Non-pigmented ciliary epithelial cell (primary cell): Measurements from ENCODE around the gene AGFG1.

Experiments
- DNase-seq: peaks from one replicate; pipeline ENCODE4 v3.0.0-alpha.2; 2010; ENCODE audit warnings: low read depth

The AGFG1 gene

DNA sequence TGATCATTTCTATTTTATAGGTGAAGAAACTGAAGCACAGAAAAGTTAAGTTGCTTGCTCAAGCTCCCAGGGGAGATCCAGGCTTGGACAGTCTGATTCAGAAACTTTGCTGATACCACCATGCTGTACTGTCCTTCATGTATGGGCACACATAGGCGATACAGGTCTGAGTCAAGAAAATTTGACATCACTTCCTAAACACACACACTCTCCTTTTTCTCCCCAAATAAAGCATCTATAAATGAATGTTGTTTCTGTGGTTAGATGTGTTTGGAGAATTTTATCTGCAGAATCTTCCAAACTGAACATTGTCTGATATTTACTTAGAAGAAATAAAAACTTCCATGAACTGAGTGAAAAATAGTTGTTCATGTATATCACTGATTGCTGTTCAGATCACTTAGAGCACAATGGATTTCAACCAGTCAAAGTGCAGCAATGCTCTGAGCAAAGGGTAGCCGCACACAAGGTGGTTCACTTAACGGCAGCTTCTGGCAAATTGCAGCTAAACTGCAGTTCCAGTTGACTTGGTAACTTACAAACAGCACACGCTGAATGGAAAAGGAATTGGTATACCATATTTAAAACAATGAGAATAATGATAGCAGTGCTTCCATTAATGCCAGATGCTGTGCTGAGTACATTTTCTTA, 10.0 kb upstream of the AGFG1 start:
- no peak for DNase-seq

DNA sequence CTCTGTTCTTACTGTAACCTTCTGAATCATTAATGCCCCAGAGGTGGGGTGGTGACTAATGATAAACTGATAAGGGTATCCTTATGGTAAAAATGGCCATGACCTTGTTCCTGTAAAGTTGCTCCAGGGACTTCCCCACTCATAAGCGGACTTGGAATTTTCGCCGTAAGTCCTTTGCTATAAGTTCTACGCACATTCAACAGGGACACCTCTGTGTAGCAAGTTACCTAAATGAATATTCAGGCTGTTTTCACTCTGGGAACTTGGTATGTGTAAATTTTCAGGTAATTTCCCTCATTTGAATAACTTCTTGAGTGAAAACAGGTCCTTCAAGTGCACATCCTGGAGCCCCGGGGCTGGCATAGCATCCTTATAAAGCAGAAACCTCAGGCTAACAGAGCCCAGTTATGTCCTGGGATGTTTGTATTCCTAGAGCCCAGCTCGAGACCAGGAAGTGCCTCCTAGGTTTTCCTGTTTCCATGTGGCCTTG, 9.4 kb upstream of the AGFG1 start:
- no peak for DNase-seq

DNA sequence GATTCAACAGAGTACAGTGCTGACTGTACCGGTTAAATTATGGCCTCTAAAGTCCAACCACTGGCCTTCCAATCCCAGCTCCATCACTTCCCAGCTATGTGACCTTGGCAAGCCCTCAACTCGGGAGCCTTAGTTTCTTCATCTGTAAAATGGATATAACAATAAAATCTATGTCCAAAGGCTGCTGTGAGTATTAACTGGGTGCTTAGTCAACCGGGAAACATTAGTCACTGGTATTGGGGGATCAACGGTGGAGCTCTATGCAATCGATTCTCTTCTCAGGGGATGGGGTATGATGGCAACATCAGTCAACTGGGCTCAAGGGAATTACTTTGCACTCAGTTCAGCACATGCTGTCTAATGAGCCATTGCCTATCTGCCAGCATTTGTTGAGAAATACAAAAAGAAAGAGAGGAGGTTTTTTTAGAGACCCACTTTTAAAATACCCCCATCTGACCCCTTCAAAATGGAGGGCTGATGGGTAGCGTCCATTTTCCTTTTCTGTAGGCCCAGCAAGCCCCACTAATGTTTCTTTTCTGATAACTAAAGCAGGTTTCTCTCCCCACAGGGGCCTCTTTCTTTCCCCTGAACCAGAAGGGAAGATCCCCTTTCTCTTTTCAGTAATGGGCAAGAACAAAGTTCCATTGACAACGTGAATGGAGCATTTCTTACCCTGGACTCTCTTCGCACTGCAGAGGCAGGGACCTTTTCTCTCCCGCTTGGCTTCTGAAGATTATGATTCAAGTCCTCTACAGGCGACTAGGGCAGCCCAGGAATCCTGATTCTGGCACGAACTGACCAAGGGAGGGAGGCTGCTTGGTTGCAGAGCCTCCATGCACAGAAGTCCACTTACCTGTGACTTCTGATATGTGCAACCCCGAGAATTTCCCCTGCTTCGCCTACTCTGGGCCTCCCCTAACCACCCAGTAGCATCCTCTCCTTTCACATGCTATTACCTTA, 8.7 kb upstream of the AGFG1 start:
- no peak for DNase-seq

DNA sequence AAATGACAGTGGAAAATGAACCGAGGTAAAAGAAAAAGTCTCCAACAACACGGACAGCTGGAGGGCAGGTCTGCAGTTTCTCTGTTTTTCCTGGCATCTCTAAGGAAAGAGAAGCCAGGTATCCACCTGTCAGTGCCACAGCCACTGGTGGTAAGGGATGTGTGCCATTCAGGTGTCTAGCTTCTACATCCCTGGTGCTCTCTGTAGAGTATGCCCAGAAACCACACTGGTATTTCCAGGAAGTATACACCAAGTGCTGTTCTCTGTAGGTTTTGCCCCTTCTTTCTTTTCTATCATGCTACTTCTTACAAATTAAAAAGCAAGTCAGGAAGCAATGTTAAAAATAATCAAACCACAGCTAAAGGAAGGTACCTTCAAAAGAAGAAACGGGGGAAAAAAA, 7.6 kb upstream of the AGFG1 start:
- DNase-seq: no peak

DNA sequence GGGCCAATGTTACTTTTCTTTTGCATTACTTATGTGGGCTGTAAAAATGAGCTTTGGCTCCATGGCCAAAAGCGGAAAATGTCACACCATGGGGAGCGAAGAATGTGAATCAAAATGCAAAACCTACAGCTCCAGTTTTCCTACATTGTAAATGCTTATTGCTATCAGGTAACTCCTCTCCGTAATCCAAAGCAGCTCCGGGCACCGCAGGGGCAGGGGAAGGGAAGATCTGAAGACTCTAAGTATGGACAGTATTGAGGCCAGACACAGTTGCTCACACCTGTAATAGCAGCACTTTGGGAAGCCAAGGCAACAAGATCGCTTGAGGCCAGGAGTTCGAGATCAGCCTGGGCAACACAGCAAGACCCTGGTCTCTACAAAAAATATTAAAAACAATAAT, 7.1 kb upstream of the AGFG1 start:
- DNase-seq: no peak

DNA sequence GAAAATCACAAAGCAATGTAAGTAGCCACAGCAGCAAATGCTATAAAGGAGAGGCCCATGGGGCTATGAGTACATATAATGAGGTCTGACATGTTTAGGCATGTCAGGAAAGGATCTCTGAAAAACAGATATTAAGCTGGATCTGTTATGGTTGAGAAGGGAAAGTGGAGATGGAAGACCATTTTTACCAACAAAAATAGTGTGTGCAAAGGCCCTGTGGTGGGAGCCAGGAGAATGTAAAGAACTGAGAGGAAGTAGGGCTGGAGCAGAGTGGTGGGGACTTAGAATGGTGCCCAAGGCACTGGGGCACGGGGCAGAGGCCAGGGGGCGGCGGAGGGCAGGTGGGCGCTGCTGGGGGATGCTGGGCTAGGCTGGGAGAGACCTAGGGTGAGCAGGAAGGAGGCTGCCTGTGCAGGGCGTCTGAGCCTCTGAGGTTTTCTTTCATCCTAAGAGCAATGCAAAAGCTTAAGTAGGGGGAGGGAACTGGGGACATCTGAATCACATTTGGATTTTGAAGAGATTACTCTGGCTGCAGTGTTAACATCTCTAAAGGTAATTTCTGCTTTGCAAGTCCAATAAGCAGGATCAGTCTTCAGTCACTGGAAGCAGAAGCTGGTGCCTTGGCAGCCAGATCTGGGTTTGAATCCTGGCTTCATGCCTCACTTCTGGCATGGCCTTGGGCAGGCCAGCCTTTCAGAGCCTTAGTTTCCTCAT, 4.9 kb upstream of the AGFG1 start:
- no peak for DNase-seq

DNA sequence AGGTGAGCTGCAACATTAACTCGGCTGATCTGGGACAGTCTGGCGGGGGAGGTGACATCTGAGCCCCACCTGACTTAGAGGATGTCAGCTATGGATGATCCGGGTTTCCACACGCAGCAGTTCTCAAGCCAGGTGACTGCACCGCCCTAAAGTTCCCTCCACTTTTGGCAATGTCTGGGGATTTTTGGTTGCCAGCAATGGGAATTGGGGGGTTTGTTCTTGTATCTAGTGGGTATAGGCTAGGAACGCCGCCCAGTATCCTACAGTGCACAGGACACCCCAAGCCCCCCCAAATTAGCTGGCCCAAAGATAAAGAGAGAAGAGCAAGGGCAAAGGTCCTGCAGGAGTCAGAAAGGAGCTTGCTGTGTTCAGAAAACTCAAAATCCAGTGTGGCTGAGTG, 544 bp upstream of the AGFG1 start:
- DNase-seq: no peak

DNA sequence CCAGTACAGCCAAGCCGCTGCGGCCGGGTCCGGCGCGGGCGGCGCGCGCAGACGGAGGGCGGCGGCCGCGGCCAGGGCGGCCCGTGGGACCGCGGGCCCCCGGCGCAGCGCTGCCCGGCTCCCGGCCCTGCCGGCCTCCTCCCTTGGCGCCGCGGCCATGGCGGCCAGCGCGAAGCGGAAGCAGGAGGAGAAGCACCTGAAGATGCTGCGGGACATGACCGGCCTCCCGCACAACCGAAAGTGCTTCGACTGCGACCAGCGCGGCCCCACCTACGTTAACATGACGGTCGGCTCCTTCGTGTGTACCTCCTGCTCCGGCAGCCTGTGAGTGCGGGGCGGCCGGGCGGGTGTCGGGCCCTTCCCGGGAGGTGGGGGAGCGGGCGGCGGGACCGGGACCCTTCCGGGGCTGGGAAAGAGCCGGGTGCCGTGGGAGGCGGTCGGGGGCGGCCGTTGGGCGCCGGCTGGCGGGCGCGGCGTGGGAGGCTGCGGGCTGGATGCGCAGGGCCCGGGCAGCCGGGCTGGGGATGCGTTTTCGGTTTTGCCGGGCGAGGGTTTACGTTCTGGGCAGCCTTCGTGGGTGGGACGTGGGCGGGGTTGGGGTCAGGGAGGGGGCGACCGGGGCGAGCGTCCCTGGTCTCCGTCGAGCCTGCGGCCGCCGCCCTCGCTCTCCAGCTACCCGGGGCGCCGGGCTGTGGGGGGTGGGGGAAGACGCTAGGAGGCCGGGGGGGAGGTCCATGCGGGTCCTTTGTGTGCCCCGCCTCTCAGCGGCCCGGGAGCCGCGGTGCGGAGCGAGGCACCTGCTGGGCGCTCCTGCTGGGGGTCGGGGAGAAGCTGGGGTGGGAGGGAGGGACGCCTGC, 537 bp downstream of the AGFG1 start:
- no peak for DNase-seq

DNA sequence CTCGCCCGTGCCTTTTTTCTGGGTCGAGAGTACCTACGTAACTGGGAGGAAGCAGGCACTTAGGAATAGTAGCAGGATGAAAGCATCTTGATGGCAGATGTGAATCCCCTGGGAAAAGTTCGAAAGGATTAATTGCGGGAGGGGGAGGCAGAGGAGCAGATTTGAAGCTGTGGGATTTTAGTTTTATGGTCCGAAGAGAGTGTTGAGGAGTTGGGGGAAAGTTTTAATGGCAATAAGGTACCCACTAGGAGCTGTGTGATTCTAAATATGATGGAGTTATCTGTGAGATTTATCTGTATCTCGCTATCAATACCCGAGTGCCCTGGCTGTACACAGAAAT, 1.1 kb downstream of the AGFG1 start:
- DNase-seq: no peak

DNA sequence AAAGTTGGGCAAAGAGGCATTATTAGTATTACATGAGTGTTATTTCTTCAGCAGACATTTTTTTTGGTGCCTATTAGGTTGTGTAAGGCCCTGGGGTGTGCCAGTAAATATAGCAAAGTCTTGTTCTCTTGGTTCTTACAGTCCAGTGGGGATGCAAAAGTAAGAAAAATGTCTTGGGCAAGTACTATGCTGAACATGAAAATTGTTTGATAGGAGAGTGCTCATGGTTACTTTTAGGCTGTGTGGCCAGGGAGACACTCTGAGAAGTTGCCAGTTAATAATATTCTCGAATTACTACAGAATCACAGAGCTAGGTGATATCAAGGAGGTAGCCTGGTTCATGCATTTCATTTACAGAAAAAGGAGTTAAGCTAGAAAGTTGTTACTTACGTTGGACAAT, 1.9 kb downstream of the AGFG1 start:
- no peak for DNase-seq

DNA sequence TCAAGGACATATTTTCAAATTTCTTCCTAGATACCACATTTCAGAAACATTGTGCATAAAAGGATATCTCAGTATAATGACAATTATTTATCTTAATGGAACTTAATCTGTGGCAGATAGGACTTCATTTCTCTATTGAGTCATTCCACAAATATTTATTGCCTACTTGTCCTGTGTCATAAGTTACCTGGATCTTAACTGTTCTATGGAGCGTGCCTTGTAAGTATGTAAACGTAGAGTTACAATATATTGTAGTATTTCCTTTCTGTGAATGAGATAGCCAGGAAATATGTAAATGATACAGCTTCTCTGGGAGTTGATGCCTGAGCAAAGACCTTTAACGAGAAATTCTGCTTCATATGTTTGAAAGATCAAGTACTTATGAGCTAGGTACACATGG, 2.5 kb downstream of the AGFG1 start:
- no peak for DNase-seq

DNA sequence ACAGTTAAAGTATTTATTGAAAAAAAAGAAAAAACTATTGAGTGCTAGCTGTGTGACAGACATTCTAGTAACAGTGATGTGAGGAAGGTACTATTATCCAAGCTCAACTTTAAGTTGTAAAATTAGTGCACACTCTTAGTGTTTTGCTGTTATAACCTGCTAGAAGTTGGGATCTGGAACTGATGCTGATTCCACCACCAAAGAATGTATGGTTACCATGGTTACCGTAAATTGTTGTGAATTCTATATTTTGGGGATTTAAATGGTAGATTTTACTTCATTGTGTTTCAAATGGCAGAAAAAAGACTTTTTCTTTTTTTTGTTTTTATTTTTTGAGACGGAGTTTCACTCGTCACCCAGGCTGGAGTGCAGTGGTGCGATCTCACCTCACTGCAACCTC, 5.3 kb downstream of the AGFG1 start:
- DNase-seq: no peak

DNA sequence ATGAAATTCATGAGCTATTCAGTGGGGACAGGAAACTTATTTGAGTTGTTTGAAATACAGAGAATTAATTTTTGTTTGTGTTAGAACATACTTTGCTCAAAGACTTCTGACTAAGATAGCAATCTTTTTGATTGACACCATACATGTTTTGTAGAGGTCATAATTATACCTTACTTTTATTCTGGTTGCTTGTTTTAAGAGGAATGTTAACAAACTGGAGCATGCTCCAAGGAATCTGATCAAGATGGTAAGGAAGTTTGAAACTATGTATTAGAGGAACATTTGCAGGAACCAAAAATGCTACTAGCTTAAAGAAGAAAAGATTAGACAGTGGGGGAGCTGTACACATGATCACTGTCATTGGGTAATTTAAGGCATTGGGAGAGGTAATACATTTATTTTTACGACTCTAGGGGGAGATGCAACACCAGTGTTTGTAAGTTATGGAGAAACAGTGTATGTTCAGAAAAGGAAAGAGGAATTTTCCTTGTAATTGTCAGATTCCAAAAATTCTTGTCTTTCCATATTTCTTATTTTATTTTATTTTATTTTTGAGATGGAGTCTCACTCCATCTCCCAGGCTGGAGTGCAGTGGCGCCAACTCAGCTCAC, 8.0 kb downstream of the AGFG1 start:
- DNase-seq: no peak

DNA sequence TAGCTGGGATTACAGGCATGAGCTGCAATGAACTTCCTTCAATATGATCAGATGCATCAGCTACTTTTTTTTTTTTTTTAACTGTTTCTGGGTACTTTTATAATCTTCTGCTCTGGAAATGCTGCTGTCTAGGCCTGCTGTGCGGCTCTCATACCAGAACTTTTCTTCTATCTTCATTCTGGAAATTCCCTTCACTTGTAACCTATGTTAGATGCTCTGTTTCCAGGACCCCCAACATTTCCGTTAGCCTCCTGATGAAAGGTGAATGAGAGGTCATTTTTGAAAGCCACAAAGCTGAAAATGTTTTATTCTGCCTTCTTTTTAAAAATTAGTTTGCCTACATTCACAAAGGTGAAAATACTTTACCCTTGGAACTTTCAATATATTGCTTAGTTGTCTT, 8.6 kb downstream of the AGFG1 start:
- DNase-seq: no peak

DNA sequence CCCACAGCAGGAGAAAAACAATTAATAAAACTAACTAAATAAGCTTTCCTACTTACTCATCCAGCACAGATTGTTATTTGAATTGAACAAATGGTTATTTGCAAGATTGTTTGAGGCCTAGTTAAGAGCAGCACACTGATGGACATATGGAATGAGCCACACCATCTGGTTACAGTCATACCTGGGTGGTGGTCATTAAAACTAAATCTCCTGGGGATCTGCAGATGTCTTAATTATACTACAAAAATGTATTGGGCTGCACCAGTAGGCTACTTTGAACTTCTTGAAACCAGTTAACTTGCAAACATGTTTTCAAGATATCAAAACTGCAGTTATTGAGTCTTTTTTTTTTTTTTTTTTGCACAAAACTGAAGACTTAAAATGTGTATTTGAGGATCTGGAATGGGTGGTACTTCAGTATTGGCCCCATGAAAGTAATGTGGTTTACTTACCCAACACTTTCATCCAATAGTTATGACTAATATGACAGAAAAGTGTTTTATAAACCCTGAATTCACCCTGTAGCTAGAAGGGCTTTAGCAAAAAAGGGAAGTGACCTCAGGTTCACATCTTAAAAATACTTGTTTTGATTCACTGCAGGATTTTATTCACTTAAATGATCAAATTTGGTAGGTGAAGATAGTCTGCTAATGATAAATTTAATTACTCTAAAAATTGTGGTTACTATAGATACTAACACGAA, 10.8 kb downstream of the AGFG1 start:
- DNase-seq: no peak

DNA sequence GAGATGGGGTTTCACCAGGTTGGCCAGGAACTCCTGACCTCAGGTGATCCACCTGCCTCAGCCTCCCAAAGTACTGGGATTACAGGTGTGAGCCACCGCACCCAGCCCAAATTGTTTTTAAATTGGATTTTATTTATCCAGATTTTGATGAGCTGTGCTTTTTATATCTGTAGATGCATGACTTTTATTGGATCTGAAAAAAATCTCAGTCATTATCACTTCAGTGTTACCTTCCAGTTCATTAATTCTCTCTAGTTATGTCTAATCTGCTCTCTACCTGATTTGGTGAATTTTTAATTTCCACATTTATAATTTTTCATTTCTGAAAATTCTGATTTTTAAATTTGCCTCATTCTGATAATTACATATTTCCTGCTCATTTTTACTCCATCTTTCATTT, 13.5 kb downstream of the AGFG1 start:
- no peak for DNase-seq

DNA sequence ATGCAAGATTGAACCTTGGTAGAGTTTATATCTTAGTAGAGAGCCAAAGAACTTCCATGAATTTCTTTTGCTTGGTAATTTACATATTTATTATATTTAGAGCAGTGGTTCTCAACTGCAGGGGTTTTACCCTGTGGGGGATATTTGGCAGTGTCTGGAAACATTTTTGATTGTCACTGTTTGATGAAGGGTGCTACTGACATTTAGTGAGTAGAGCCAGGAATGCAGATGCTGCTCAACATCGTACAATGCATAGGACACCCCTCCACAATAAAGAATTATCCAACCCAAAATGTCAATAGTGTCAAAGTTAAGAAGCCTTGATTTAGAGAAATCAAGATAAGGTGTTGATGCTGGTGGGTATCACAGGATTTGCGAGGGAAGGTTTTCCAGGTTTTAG, 14.7 kb downstream of the AGFG1 start:
- DNase-seq: no peak

DNA sequence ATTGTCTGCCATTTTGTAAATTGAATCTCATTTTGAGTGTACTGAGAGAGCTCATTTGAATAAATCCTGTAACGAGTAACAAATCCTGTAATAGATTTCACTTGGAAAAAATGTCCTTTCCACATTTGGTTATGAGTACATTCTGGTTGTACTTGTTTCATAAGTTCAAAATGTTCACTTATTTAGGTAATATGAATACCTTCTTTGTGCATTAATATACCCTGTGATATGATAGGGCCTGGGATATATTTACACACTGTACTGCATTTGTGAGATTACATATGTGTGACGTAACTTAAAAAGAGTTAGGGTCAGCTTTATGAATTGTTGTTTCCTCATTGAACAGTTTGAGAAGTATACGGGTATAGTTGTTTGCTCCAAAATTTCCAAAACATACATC, 16.1 kb downstream of the AGFG1 start:
- no peak for DNase-seq

DNA sequence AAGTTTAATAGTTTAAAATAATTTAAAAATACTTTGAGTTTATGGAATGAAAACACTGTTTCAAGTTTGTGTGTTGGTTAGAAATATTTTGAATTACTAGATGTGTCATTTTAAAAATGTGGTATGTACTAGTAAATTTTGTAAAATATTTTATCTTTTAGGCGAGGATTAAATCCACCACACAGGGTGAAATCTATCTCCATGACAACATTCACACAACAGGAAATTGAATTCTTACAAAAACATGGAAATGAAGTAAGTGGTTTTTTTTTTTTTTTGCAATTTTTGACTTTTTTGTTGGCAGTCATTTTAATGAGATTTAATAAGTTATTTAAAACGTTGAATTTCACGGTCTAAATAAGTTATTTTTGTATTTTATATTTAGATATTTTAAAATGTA, 19.4 kb downstream of the AGFG1 start:
- DNase-seq: no peak

DNA sequence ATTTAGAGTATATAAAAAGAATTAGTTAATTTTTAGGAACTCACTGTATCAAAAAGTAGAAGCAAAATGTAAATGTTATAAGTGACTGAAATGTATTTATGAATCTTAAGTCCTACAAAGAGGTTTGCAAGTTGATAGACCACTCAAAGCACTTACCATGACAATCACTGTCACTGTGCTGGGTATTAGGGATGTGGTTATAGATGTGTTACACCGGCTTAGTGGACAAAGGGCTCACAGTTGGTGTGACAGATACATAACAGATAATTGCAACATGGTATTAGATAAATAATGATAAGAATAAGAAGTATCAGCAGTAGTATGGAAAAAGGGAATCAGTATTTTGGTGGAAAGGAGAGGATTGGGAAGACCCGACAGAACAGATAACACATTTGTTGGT, 21.6 kb downstream of the AGFG1 start:
- no peak for DNase-seq

DNA sequence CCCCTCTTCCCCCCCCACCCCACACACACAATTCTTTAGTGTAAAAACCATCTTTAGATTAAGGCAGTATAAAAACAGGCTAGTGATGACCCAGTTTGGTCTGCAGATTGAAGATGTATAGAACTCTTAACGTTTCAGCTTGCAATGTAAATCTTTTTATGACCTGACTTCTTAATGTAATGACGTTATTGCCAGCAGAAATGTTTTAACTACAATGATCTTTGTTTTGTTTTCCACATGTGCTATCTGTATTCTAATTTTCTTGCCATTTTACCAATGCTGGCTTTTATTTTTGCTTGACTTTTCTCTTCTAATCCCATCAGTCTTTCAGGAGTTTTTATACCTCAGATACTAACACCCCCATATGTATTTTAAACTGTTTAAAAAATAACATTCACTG, 25.2 kb downstream of the AGFG1 start:
- DNase-seq: no peak
